ENCODE data around the gene CLRN2.

The CLRN2 gene

GRCh38 chr4:17500574-17500973 lies 14.4 kb upstream of the CLRN2 start:
- no peak for ATAC-seq
- no peak for TF ChIP-seq CREB5 (CRISPR knock-in tag; IDR thresholded peaks at IDR 0.05; ENCODE audit: low read depth)
- no peak for TF ChIP-seq GLIS3 (CRISPR knock-in tag; IDR thresholded peaks at IDR 0.05)

GRCh38 chr4:17502756-17503155 lies 12.2 kb upstream of the CLRN2 start:
- no peak for TF ChIP-seq TOX (CRISPR knock-in tag; IDR thresholded peaks at IDR 0.05; ENCODE audit: borderline replicate concordance)
- no peak for TF ChIP-seq SNAI2 (CRISPR knock-in tag; IDR thresholded peaks at IDR 0.05)
- TF ChIP-seq TSHZ2 (CRISPR knock-in tag; IDR thresholded peaks at IDR 0.05): no peak
- TF ChIP-seq ISL1 (CRISPR knock-in tag; IDR thresholded peaks at IDR 0.05): no peak
- no peak for TF ChIP-seq ZNF8 (CRISPR knock-in tag; IDR thresholded peaks at IDR 0.05)
- no peak for TF ChIP-seq ZNF565 (CRISPR knock-in tag; conservative IDR thresholded peaks at IDR 0.05; ENCODE audit: low read depth)
- no peak for TF ChIP-seq OSR1 (CRISPR knock-in tag; IDR thresholded peaks at IDR 0.05)
- TF ChIP-seq ESRRG (CRISPR knock-in tag; IDR thresholded peaks at IDR 0.05): no peak
- TF ChIP-seq ZC3H10 (CRISPR knock-in tag; IDR thresholded peaks at IDR 0.05): no peak
- TF ChIP-seq, protein P1, sequence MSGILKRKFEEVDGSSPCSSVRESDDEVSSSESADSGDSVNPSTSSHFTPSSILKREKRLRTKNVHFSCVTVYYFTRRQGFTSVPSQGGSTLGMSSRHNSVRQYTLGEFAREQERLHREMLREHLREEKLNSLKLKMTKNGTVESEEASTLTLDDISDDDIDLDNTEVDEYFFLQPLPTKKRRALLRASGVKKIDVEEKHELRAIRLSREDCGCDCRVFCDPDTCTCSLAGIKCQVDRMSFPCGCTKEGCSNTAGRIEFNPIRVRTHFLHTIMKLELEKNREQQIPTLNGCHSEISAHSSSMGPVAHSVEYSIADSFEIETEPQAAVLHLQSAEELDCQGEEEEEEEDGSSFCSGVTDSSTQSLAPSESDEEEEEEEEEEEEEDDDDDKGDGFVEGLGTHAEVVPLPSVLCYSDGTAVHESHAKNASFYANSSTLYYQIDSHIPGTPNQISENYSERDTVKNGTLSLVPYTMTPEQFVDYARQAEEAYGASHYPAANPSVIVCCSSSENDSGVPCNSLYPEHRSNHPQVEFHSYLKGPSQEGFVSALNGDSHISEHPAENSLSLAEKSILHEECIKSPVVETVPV (CRISPR knock-in tag; IDR thresholded peaks at IDR 0.05): no peak
- TF ChIP-seq ZFP3 (CRISPR knock-in tag; IDR thresholded peaks at IDR 0.05): no peak
- TF ChIP-seq PPARA (CRISPR knock-in tag; IDR thresholded peaks at IDR 0.05; ENCODE audit: borderline replicate concordance): no peak
- TF ChIP-seq CSDC2 (CRISPR knock-in tag; IDR thresholded peaks at IDR 0.05): no peak
- no peak for TF ChIP-seq CREB5 (CRISPR knock-in tag; IDR thresholded peaks at IDR 0.05; ENCODE audit: low read depth)
- no peak for ATAC-seq

- ATAC-seq: no peak
- TF ChIP-seq POU6F1 (CRISPR knock-in tag; IDR thresholded peaks at IDR 0.05; ENCODE audit: borderline replicate concordance, low read depth) (no peak), ARNTL (CRISPR knock-in tag; IDR thresholded peaks at IDR 0.05; ENCODE audit: borderline replicate concordance, low read depth) (no peak), ZNF565 (CRISPR knock-in tag; conservative IDR thresholded peaks at IDR 0.05; ENCODE audit: low read depth) (no peak), ZFP3 (CRISPR knock-in tag; IDR thresholded peaks at IDR 0.05) (peak; percentile 45; the same call in 1 of the 2 replicates)
These were observed 10.9 kb upstream of the CLRN2 start for GRCh38 chr4:17504081-17504480.

GRCh38 chr4:17510582-17510981 lies 4.4 kb upstream of the CLRN2 start:
- no peak for ATAC-seq
- TF ChIP-seq CSDC2 (CRISPR knock-in tag; IDR thresholded peaks at IDR 0.05) (no peak), RARB (CRISPR knock-in tag; IDR thresholded peaks at IDR 0.05) (no peak), ZFP30 (CRISPR knock-in tag; IDR thresholded peaks at IDR 0.05) (no peak), TOX (CRISPR knock-in tag; IDR thresholded peaks at IDR 0.05; ENCODE audit: borderline replicate concordance) (no peak), POU6F1 (CRISPR knock-in tag; IDR thresholded peaks at IDR 0.05; ENCODE audit: borderline replicate concordance, low read depth) (no peak), CREB5 (CRISPR knock-in tag; IDR thresholded peaks at IDR 0.05; ENCODE audit: low read depth) (no peak), SNAI2 (CRISPR knock-in tag; IDR thresholded peaks at IDR 0.05) (no peak), ISL1 (CRISPR knock-in tag; IDR thresholded peaks at IDR 0.05) (no peak), ZNF8 (CRISPR knock-in tag; IDR thresholded peaks at IDR 0.05) (no peak), ZNF70 (CRISPR knock-in tag; IDR thresholded peaks at IDR 0.05) (no peak)
